ENCODE measurements around the gene GDI1.
"Not testable (repeated sequence)": the region's sequence is repeated elsewhere in the genome, so short reads cannot be mapped to it uniquely, and the experiment has no call there.

GDI1 gene

DNA sequence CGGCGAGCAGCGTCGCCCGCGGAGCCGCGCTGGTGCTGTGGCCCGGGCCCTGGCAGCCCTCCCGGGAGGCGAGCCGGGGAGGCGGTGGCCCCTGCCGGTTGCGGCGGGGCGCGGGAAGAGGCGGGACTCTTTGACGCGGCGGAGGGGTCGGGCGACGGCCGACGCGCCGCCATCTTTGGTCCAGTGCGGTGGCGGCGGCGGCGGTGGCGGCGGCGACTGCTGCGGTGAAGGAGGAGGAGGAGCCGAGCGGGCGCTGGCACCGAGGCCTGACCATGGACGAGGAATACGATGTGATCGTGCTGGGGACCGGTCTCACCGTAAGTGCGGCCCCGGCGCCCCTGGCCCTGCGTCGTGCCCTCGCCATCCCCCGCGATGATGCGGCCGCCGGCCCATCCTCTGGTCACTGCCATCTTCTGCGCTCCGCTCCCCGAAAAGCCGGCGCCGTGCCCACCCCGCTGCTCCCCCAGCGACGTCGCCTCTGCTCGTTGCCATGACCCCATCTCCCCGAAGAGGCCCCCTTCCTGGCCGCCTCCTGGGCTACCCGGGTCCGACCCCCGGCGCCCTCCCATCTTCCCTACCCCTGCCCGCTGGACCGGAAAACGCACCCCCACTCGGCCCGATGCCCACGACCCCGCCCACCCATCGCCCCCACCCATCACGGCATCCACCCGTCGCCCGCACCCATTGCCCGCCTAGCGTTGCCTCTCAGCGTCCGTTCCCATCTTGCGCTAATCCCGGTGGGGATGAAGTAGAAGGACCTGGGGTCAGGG, at the start of gene GDI1:
Gene GDI1, plus strand, starts transcription at position 172 of the 770 bp plus-strand sequence. Its CDS starts 101 bp downstream, at position 273.
- FAIRE-seq (no peak), DNase-seq (ENCODE audit: low spot score) (peak; percentile 64)

DNA sequence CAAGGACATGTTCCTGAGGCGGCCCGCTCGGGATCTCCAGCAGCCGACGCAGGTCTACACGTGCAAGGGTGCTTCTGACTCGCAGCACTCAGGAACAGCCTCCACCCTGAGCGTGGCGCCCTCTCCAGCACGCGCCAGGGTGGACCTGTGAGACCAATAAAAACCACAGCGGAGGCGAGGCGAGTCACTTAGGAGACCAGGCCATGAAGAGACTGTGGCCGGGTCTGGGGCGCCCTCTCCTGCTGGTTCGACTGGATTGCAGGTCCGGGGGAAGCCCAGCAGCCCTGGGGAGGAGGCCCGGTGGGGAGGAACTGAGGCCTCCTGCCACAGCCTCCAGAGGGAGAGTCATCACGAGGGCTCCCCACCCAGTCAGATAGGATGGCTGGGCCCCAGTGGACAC, 48.9 kb upstream of the GDI1 start:
- DNase-seq (ENCODE audit: low spot score), result not testable (repeated sequence)
- peak; percentile 95 for FAIRE-seq

DNA sequence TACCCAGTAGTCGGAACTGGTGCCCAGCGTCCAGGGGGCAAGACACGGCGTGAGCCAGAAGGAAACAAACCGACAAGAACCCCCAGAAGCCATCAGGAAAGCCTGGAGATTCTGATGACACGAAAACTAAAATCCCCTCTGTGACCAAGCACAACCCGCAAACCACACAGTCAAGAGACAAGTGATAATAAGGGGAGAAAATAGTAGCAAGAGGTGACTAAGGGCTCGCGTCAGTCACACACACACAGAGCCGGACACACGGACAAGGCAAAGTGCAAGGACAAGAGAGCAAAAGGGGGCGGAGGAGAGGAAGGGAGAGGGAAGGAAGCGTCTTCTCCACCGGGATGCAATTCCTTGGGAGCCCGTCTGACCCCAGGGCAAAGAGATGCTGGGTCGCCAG, 48.3 kb upstream of the GDI1 start:
- FAIRE-seq, result peak; percentile 50
- DNase-seq (ENCODE audit: low spot score), result not testable (repeated sequence)

DNA sequence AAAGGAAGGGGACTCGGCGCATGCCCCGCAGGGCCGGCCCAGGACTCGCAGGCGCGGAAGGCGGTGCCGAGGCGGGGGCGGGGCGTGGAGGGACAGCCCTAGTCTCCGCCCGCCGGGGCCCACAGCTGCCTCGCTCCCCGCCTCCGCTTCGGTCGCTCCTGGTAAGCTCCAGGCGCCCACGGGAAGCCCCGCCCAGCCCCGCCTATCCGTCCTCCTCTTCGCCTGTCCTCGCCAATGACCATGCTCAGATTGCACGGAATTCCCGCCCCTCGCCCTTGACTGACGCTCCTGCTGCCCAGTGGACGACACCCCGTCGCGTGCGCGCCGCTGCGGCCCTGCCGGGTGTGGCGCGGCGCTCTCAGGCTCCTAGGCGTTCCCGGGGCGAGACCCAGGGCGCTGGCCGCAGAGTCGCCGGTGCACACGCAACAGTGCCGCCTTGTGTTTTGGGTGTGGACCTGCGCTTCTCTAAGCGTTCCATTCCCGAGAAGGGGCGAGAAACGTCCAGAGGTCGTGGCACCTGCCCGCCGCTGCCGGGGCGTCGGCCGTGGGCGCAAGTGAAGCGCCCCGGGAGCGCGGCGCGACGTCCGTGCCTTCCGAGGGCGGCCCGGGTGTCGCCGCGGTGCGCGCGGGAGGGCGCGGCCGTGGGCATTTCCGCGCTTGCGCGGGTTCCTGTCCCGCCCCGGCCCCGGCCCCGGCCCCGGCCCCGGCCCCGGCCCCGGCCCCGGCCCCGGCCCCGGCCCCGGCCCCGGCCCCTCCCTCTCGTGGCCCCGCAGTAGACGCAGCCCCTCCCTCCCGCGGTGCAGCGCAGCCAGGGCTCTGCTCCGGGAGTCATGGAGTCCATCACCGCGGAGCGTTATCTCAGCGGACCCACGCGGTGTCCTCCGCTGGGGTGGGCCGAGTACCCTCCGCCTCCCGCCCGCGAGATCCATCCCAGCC, 46.9 kb upstream of the GDI1 start:
- peak; percentile 98 for FAIRE-seq
- not testable (repeated sequence) for DNase-seq (ENCODE audit: low spot score)

- not testable (repeated sequence) for DNase-seq (ENCODE audit: low spot score); FAIRE-seq
Observed at GRCh38 chrX:154396363-154396762, 40.6 kb upstream of the GDI1 start.

DNA sequence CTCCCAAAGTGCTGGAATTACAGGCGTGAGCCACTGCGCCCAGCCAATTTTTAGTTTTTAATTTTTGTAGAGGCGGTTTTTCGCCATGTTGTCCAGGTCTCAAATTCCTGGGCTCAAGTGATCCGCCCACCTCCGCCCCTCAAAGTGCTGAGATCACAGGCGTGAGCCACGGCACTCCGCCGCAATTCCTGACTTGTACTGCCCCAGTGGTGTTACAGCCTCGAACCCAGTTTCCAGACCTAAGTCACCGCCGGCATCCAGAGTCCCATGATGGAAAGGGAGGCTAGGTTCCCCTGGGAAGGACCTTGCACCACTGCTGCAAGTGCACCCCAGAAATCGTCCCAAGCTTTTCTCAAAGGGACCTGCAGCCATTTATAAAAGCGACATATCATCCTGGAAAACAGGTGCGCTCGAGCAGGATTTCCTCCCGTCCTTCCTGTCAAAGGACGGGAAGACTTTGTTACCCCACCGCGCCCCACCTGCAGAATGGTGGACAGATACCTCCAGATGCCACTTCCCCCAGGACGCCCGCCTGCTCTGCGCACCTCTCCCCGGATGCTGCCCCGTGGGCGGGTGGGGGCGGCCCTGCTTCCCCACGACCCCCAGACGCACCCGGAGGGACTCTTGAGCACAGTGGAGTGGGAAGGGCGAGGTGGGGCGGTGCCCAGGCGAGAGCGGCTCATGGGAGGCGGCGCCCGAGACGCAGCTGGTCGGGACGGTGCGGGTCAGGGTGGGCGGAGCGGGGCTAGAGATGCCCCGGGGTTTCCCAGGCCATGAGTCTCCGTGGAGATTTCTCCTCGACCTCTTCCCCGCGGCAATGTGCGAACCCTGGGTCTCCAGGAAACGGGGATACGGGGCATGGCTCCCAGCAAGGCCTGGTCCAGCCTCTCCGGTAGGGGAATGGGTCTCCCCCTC, 39.7 kb upstream of the GDI1 start:
- FAIRE-seq, result no peak
- DNase-seq (ENCODE audit: low spot score), result peak; percentile 67

GRCh38 chrX:154397888-154398667, 38.9 kb upstream of the GDI1 start, which contains the start of gene RPL10:
Gene RPL10, plus strand, starts transcription at chrX:154398377. Its CDS starts 143 bp downstream, at chrX:154398520.
- DNase-seq (ENCODE audit: low spot score) (peak; percentile 96), FAIRE-seq (peak; percentile 46)

DNA sequence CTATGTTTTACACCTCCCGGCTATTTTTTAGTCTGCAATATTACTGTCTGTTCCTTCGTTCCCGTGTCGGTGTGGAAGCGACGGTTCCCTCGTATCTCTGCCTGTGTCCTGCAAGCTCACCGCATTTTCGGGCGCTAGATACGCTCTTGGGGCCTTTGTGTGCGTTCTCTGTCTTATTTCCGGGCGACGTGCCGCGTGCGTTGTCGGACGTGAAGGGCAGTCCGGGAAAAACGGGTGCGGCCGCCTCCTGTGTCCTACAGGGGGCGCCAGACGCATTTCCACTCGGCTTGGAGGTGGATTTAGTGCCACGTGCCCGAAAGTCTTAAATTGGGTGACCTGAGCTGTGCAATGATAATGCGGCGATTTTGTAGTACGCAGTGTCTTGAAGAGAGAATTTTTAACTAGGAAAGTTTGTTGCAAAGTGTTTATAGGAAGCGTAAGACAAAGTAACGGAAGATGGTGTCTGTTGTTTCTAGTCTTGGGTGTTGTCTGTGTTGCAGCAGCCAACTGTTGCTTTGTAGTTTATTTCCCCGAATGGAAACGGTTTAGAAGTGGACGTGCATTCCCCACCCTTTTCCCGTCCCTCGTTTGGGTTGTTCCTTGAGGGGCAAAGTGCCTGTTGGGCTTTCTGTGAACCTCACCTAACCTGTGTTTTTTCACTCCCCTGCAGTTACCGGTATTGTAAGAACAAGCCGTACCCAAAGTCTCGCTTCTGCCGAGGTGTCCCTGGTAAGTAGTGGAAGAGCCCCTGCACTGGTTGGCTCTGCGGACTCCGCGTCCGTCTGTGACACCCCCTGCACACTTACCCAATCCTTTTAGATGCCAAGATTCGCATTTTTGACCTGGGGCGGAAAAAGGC, 38.1 kb upstream of the GDI1 start:
- no peak for FAIRE-seq
- peak; percentile 59 for DNase-seq (ENCODE audit: low spot score)

DNA sequence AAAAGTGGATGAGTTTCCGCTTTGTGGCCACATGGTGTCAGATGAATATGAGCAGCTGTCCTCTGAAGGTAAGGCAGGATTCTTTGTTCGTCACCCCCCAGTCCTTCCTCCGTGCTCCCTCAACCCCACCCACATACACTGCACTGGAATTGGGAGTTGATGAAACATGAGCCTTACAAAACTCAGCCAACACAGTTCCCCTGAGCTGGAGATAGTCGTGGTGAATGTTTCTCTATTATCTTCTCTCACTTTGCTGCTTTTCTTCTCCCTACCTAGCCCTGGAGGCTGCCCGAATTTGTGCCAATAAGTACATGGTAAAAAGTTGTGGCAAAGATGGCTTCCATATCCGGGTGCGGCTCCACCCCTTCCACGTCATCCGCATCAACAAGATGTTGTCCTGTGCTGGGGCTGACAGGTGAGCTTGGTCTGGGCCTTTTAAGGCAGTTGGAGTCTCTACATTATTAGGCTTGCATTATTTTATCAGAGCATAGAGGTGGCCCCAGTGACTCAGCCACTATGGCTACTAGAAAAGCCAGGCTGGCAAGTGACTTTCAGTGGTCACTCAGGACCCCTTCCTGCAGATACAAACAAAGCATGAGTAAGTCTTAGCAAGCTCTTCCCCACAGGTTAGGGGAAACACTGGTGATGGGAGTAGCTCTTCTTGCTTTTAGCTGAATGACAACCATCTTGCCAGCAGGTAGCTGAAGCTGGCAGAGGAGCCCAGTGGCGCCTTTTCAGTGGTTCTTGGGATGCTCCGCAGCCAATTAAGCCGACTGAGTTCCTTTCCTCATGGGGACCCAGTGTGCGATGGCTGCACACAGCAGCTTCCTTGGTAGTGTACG, 37.2 kb upstream of the GDI1 start:
- DNase-seq (ENCODE audit: low spot score) (no peak), FAIRE-seq (no peak)

- not testable (repeated sequence) for DNase-seq (ENCODE audit: low spot score); FAIRE-seq
Observed at GRCh38 chrX:154400369-154400817, 36.6 kb upstream of the GDI1 start.

- FAIRE-seq, result no peak
Observed at GRCh38 chrX:154401045-154401799, 35.7 kb upstream of the GDI1 start.

GRCh38 chrX:154401918-154402621, 34.9 kb upstream of the GDI1 start:
- no peak for DNase-seq (ENCODE audit: low spot score)
- no peak for FAIRE-seq

More at GRCh38 chrX:154401045-154401799, 35.7 kb upstream of the GDI1 start:
- no peak for DNase-seq (ENCODE audit: low spot score)

- DNase-seq (ENCODE audit: low spot score) (no peak), FAIRE-seq (no peak)
Observed at GRCh38 chrX:154402622-154403127, 34.3 kb upstream of the GDI1 start.

- FAIRE-seq, result no peak
Observed at GRCh38 chrX:154403192-154403591, 33.8 kb upstream of the GDI1 start.

DNA sequence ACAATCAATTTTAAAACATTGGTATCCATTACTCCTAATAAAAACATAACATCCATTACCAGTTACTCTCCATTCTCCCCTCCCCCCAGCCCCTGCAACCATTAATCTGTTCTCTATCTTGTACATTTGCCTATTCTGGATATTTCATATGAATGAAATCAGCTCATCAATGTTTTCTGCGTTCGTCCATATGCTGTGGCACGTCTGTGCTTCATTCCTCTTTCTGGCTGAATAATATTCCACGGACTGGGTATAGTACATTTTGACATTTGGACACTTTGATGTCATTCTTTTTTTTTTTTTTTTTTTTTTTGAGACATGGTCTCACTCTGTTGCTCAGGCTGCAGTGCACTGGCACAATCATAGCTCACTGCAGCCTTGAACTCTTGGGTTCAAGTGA, 33.1 kb upstream of the GDI1 start:
- FAIRE-seq (no peak), DNase-seq (ENCODE audit: low spot score) (no peak)

More at GRCh38 chrX:154403192-154403591, 33.8 kb upstream of the GDI1 start:
- no peak for DNase-seq (ENCODE audit: low spot score)

GRCh38 chrX:154404625-154405192, 32.2 kb upstream of the GDI1 start:
- DNase-seq (ENCODE audit: low spot score) (no peak), FAIRE-seq (no peak)

Measured in urothelium cell line (cell line).